Measurements from ENCODE around the gene AP3S1.
"Not testable (repeated sequence)": the region's sequence is repeated elsewhere in the genome, so short reads cannot be mapped to it uniquely, and the experiment has no call there.

AP3S1 gene

DNA sequence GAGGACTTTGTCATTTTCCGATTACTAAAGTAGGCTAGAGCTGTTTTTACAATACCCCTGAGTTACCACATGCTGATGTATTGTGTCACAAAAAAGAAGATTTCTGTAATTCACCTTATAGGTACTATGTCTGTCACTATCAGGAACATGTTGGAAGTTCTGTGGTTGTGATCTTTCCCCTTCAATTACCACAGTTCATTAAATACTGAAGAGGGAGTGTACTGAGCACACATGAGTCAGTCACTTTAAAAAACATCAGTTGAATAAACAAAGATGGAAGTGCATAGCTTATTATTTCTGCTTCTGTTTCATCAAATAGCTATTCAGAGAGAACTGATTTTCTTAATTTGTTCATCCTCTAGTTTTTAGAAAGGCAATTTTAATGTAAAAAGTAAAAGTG, 31.7 kb downstream of the AP3S1 start:
- DNase-seq: no peak

DNA sequence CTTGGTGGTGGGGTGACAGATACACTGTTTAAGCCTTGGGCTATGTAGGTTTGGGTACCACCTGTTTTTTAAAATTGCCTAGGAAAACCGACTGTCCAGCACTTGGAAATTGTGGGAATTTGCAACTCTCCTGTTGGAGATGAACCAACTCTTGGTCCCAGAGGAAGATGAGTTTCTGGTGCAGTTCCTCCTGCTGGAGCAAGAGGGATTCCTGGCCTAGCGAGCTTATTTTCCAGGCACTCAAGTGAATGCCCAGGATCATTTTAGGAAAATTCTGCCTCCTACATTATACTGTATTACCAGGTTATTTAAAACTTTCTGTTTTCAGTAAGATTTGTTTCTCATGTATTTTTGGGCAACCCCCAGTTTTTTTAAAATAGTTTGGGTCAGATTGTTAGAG, 33.7 kb downstream of the AP3S1 start:
- DNase-seq: no peak

DNA sequence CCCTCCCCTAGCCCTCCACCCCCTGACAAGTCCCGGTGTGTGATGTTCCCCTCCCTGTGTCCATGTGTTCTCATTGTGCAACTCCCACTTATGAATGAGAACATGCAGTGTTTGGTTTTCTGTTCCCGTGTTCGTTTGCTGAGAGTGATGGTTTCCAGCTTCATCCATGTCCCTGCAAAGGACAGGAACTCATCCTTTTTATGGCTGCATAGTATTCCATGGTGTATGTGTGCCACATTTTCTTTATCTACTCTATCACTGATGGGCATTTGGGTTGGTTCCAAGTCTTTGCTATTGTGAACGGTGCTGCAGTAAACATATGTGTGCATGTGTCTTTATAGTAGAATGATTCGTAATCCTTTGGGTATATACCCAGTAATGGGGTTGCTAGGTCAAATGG, 35.6 kb downstream of the AP3S1 start:
- not testable (repeated sequence) for DNase-seq

DNA sequence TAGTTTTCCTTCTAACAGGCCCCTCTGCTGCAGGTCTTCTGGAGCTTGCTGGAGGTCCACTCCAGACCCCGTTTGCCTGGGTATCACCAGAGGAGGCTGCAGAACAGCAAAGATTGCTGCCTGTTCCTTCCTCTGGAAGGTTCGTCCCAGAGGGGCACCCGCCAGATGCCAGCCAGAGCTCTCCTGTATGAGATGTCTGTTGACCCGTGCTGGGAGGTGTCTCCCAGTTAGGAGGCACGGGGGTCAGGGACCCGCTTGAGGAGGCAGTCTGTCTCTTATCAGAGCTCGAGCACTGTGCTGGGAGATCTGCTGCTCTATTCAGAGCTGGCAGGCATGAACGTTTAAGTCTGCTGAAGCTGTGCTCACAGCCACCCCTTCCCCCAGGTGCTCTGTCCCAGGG, 40.7 kb downstream of the AP3S1 start:
- DNase-seq: not testable (repeated sequence)

DNA sequence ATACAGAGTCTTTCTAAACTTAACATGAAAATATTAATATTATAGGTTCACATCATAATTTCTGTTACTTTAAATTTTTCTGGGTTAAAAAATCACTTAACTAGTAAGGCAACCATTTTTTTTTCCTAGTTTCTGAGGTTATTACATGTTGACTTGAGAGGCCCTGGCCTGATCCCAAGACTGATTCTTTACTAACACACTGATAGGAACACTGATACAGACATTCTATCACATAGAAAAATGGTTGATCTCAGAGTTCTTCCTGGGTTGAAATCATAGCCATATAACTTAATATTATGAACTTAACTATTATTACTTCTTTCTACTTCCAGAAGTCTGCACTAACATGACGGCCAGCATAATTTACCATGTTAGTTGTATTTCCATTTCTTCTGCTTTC, 43.0 kb downstream of the AP3S1 start:
- DNase-seq: no peak

DNA sequence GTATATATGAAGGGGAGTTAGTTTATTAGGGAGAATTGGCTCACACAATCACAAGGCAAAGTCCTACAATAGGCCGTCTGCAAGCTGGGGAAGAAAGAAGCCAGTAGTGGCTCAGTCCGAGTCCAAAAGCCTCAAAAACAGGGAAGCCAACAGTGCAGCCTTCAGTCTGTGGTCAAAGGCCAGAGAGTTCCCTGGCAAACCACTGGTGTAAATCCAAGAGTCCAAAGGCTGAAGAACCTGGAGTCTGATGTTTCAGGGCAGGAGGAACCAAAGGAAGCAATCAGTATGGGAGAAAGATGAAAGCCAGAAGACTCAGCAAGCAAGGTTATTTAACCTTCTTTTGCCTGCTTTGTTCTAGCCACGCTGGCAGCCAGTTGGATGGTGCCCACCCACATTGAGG, 43.5 kb downstream of the AP3S1 start:
- DNase-seq: not testable (repeated sequence)

DNA sequence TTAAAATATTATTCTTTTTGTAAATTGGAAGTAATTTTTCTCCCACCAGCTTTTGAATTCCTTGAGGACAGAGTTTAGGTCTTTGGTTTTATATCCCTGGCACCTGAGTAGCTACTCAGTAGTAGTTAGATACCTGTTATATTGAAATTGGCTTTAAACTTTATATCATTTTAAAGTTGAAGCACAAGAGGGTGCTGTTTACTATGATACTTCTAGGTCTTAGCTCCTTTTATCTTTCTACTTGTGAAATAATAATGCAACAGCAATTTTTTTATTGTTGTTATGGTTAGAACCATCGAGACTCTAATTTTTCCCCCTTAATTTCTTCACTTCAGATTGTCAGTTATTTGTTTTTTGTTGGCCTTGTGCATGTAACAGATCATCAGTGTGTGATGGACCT, 46.3 kb downstream of the AP3S1 start:
- no peak for DNase-seq

DNA sequence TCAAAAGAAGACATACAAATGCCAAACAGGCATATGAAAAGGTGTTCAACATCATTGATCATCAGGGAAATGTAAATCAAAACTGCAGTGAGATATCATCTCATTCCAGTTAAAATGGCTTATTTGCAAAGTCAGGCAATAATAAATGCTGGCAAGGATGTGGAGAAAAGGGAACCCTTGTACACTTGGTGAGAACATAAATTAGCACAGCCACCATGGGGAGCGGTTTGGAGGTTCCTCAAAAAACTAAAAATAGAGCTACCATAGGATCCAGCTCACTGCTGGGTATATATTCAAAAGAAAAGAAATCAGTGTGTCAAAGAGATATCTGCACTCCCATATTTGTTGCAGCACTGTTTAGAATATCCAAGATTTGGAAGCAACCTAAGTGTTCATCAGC, 50.3 kb downstream of the AP3S1 start:
- no peak for DNase-seq

DNA sequence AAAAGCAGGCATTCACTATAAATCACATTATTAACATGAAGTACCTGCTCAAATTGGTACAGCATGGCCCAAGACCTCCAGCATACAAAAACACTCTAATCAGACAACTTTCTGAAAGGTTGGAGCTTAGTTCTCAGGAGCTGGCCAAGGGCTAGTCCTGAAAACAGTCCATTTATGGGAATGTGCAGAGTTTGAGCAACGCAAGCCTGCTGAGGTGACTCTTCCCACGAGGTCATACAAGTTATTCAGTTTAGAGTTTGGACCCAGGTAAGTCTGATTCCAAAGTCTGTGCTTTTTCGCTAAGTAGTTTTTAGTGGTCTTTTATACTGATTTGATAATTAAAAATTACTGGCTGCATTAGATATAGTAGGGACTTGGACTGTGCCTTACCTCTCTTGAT, 52.6 kb downstream of the AP3S1 start:
- DNase-seq: no peak

DNA sequence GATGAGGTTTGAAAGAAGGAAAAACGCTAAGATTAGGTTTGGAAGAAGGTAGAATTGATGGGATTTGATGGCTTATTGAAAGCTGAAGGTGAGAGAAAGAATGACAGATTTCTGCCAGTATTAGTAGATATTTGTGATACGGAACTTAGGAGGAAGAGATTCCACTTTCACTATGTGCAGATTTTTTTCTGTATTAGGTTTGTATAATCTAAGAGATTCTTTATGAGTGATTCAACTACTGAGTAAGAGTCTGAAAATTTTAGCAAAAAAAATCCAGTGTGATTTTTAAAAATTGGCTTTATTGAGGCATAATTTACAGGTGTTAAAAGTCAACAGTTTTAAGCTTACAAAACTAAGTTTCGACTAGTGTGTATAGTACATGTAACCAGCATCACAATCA, 54.1 kb downstream of the AP3S1 start:
- DNase-seq: no peak

DNA sequence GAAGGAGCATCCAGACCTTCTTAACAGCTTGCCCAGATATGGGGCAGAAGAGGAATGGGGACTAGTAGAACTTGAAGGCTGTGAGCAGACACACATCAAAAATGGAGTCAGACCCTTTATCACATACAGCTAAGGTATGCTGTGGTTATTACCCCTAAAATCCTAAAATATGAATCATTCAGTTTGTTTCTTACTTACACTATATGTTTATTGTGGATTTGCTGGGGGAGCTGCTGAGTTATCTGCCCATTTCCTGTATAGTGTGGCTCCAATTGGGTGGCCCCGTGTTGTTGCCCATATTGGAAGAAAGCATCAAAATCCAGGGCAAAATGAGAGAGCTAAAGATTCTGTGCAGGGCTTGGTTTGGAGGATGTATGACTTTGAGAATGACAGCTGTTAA, 56.9 kb downstream of the AP3S1 start:
- DNase-seq: no peak

DNA sequence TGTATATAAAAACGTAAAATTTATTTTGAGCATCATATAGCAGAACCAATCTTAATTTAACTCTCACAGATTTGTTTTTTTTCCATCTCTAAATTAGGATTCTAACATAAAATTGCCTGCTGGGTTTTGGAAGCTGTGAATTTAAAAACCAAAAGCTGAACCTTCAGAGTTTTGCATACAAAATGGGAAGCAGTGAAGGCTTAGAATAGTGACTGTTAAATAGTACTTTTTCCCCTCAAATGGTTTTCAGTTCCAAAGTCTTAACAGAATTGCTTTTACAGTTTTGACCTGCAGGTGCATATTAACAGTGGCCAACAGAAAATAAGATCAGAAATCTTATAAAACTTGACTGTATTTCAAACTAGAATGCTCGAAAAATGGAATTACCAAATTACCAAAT, 65.4 kb downstream of the AP3S1 start:
- DNase-seq: no peak

DNA sequence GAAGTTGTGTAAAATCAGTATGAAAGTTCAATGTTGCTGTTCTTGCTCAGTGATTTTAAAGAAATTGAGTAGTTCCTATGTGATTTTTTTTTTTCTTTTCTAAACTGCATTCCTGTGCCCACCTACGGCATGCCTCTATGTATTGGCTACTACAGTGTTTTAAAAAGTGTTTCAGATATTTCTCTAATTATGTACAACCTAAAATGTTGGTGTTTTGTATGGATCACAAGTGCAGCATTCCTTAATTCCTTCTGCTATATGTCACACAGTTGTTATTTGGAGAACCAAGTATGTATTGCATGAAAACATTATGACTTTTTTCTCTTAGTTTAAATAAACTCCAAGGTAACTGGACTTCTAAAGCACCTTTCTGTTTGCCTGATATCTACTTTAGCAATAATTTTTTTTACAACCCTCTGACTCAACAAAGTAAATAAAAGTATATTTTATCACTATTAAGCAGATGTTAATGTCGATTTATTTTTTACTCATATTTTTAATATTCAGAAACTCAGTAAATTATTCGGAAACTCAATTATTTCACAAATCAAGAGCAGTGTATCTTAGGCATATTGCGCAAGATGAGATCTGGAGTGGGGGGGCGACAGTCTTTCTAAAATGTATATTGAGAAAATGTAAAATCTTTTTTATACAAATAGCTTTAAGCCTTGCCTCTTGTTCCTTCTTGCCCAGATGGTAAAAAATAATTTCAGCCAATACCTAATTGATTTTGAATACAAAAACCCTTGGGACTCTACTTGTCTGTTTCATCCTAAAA, 72.1 kb downstream of the AP3S1 start:
- DNase-seq: not testable (repeated sequence)

DNA sequence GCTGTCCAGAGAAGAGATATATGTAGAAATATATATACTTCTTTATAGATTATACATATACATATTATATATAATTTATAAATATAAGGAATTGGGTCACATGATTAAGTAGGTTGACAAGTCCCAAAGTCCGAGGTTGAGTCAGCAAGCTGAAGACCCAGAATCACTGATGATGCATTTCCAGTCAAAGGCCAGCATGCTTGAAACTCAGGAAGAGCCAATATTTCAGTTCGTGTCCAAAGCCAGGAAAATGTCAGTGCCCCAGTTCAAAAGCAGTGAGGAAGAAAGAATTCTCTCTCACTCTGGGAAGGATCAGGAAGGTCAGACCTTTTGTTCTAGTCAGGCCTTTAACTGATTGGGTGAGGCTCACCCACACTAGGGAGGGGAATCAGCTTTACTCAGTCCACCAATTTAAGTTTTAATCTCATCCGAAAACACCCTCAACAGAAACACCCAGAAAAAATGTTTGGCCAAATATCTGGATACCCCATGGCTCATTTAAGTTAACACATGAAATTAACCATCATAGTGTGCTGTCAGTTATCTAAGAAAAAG, 78.5 kb downstream of the AP3S1 start:
- DNase-seq: no peak

DNA sequence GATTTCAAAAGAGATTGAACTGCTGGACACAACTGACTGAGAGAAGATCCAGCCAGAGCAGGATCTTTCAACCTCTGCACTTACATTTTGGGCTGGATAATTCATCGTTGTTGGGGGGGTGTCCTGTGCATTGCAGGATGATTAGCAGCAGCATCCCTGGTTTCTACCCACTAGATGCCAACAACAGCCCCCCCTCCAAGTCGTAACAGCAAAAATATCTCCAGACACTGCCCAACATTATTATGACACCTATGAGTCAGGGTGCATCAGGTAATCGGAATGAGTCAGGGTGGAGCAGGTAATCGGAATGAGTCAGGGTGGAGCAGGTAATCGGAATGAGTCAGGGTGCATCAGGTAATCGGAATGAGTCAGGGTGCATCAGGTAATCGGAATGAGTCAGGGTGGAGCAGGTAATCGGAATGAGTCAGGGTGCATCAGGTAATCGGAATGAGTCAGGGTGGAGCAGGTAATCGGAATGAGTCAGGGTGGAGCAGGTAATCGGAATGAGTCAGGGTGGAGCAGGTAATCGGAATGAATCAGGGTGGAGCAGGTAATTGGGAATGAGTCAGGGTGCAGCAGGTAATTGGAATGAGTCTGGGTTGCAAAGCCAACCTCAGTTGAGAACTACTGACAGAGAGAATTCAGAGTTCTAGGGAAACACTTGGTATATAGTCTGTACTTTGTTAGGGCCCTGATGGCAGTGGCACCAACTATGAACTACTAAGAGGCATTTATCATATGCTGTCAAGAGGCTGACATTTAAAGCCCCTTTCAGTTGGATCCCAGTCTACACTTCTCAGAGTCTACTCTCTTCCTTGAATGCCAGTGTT, 87.1 kb downstream of the AP3S1 start:
- not testable (repeated sequence) for DNase-seq

DNA sequence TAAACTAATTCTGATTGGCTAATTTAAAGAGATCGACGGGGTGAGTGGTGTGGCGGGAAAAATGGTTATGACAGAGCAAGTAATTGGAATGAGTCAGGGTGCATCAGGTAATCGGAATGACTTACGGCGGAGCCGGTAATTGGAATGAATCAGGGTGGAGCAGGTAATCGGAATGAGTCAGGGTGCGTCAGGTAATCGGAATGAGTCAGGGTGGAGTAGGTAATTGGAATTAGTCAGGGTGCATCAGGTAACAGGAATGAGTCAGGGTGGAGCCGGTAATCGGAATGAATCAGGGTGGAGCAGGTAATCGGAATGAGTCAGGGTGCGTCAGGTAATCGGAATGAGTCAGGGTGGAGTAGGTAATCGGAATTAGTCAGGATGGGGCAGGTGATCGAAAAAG, 88.4 kb downstream of the AP3S1 start:
- not testable (repeated sequence) for DNase-seq

DNA sequence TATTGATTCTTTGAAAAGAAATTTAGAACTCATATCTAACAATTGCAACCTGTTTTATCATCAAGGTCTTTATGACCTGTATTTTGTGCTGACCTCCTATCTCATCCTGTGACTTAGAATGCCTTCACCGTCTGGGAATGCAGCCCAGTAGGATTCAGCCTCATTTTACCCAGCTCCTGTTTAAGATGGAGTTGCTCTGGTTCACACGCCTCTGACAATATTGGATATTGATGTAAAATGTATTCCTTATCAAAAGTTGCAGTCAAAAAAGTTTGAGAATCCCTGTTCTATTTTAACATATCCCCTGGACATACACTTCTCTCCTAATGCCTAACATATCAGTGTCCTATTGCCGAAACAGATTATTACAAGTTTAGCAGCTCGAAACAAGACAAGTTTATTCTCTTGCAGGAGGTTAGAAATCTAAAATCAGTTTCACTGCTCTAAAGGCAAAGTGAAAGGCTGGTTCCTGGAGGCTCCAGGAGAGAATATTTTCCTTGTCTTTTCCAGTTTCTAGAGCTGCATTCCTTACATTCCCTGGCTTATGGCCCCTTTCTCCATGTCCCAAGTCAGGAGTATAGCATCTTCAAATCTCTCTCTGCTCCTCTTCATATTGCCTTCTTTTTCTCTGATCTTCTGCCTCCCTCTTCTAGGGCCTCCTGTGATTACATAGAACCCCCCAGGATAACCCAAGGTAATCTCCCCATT, 89.0 kb downstream of the AP3S1 start:
- DNase-seq: no peak

DNA sequence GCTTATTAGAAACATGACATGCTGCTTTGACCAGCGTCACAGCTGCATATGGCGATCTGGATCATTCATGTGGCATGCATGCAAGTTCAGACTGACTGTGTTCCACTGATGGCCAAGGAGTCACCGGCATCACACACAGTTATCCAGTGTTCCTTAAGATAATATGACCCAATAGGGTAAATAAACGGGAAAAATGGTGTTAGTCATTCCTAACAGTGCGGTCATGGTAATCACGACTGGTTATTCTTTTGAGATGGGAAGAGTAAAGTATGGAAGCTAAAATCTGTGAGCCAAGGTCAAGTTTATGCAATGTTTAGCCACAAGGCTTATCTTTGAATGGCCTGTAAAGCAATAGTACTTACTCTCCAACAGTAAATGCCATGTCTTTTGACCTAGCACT, 91.3 kb downstream of the AP3S1 start:
- no peak for DNase-seq

DNA sequence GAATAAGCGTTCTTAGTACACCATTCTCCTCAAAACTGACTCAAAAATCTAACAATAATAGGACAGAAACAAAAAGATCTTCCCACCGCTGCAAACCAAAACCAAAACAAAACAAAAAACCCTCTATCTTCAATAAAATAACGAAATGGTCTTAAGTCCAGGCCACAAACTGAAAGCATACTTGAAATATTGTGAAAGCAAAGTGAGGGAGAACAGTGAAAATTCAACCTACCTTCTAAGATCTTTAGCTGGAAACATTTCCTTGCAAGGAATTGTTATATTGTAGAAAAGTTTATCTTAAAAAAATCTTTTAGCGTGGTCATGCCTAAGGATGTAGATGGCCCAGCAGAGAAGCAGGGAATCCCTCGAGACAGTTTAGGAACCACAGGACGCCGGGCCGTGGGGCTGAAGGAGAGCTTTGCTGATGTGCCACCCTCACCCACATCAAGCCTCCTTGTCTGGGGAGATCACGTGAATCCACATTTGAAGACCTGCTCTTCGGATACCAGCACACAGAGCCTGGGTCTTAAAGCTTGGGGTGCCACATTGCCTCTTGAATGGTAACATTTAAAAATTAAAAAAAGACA, 92.7 kb downstream of the AP3S1 start:
- no peak for DNase-seq

DNA sequence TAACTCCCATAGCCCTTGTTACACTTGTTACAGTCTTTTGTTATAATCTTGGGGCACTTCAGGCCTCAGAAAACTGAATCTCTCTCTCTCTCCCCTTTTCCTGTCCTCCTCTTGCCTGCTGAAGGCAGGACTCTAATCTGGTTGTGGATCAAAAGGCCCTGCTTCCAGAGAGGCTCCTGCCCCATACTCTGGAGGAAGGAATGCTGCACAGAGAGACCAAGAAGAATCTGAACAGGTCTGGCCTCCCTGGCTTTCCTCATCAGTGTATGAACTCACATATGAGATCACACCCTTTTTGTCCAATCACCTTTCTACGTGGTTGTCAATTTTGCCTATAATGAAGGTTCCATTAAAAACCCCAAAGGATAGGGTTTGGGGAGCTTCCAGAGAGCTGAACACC, 94.3 kb downstream of the AP3S1 start:
- DNase-seq: no peak

DNA sequence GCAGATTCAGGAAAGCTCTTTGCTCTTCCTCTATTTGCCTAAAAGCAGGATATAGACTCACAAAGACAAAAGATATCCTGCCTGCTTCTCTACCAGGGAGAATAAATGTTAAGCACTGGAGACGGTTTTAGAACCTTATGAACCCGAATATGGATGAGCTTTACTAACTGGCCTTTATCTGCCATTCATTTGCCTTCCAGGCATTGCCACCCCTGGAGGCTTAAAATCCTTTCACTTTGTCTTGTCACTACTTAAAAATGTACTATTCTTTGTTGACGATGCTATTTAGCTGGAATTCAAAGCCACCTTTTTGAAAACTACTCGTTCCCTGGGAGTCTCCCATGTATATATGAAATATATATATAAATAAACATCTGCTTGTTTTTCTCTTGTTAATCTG, 97.3 kb downstream of the AP3S1 start:
- no peak for DNase-seq

DNA sequence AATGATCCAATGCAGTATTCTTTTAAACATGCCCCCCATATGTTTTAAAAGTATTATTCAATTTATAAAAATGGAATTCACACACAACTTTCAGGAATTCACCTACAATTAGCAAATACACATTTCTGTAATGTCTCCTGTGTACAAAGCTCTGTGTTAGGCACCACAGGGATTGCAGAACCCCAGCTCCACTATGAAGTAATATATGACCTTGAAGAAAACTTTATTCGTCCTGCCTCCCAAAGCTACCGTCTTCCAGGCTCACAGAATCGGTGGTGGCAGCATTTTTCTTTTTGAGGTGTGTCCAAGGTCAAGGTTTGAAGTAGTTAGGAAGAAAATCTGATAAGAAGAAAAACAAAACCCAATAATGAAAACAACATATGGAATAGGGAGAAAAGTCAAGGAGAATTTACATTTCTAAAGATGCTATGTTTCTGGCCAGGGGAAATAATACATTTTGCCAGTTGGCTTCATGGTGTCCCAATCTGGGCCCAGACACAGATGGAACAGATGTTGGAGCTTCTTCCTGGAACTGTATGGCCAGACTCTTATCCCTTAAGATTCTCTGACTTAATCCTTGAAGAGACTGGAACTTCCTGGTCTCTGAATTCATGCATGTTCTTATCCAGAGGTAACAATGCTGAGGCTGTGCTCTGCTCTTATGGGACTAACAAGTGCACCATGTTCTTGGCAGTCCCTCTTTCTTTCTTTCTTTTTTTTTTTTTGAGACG, 98.5 kb downstream of the AP3S1 start:
- no peak for DNase-seq
